ENCODE results near the gene SIRT6.

DNA sequence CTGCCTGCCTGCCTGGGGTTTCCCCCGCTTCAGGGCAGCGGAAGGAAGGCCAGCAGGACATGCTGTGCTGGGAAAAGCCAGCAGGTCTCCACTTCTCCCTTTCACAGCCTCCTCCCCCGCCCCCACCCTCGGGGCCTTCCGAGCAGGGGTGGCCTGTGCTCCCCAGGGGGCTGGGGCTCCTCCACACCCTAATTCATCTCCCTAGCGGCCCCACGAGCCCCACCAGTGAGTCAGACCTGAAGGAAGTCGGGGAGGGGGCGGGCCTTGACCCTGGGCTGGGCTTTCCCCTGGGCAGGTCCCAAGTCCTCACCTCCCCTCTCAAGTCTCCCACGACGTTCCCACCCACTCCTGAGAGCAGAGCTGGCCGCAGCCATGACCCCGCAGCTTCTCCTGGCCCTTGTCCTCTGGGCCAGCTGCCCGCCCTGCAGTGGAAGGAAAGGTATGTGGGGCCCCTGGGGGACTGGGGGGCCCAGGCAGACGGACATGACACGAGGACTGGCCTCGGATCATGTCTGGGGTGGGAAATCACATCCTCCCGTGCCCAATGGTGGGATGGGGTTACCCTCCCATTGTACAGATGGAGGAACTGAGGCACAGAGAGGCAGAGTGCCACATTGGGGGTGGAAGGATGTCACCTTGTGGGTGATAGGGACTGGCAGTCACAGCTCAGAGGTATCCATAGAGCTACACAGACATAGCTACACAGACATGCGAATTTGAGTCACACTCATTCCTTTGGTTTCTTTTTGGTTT lies 47.0 kb upstream of the SIRT6 start, which contains the start of gene EBI3:
- TF ChIP-seq, protein P1, sequence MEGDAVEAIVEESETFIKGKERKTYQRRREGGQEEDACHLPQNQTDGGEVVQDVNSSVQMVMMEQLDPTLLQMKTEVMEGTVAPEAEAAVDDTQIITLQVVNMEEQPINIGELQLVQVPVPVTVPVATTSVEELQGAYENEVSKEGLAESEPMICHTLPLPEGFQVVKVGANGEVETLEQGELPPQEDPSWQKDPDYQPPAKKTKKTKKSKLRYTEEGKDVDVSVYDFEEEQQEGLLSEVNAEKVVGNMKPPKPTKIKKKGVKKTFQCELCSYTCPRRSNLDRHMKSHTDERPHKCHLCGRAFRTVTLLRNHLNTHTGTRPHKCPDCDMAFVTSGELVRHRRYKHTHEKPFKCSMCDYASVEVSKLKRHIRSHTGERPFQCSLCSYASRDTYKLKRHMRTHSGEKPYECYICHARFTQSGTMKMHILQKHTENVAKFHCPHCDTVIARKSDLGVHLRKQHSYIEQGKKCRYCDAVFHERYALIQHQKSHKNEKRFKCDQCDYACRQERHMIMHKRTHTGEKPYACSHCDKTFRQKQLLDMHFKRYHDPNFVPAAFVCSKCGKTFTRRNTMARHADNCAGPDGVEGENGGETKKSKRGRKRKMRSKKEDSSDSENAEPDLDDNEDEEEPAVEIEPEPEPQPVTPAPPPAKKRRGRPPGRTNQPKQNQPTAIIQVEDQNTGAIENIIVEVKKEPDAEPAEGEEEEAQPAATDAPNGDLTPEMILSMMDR (IDR thresholded peaks at IDR 0.05) = no peak
- TF ChIP-seq POLR2A (IDR thresholded peaks at IDR 0.05) = no peak
